ENCODE data around the gene COBL.

DNA sequence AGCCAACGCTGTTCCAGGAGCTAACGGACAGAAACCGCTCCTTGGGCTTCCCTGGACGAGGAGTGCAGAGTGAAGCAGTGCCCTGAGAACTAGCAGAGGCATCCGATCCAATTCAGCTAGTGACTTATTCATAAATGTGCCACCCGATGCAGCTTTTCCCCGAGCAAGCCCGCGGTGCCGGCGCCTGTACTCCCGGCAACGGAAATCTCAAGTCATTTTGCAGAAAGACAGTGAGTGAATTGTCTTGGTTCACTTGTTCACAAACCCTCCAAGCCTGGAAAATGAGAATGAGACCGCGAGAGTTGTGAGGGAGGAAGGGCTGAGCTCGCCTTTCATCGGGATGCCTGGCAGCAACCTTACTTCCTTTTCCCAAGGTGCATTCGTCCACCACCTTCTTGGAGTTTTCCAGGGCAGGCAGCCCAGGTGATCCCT is 87.5 kb downstream of the COBL start:
- TF ChIP-seq, protein P1, sequence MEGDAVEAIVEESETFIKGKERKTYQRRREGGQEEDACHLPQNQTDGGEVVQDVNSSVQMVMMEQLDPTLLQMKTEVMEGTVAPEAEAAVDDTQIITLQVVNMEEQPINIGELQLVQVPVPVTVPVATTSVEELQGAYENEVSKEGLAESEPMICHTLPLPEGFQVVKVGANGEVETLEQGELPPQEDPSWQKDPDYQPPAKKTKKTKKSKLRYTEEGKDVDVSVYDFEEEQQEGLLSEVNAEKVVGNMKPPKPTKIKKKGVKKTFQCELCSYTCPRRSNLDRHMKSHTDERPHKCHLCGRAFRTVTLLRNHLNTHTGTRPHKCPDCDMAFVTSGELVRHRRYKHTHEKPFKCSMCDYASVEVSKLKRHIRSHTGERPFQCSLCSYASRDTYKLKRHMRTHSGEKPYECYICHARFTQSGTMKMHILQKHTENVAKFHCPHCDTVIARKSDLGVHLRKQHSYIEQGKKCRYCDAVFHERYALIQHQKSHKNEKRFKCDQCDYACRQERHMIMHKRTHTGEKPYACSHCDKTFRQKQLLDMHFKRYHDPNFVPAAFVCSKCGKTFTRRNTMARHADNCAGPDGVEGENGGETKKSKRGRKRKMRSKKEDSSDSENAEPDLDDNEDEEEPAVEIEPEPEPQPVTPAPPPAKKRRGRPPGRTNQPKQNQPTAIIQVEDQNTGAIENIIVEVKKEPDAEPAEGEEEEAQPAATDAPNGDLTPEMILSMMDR (IDR thresholded peaks at IDR 0.05) = no peak
- TF ChIP-seq POLR2A (IDR thresholded peaks at IDR 0.05) = no peak
